ENCODE data around the gene LTBP1. TPM values are rescaled to one million over a fixed set of nuclear protein-coding genes. Genes with fewer than 3 reads are reported as not detected.

LTBP1 gene
- total RNA-seq, 1 donor, result 33.7 TPM

- DNase-seq (ENCODE audit: low read depth), result no peak
- H3K4me3 ChIP-seq (ENCODE audit: low read depth, low read length), result no peak overlapping the region
- TF ChIP-seq, protein P1, sequence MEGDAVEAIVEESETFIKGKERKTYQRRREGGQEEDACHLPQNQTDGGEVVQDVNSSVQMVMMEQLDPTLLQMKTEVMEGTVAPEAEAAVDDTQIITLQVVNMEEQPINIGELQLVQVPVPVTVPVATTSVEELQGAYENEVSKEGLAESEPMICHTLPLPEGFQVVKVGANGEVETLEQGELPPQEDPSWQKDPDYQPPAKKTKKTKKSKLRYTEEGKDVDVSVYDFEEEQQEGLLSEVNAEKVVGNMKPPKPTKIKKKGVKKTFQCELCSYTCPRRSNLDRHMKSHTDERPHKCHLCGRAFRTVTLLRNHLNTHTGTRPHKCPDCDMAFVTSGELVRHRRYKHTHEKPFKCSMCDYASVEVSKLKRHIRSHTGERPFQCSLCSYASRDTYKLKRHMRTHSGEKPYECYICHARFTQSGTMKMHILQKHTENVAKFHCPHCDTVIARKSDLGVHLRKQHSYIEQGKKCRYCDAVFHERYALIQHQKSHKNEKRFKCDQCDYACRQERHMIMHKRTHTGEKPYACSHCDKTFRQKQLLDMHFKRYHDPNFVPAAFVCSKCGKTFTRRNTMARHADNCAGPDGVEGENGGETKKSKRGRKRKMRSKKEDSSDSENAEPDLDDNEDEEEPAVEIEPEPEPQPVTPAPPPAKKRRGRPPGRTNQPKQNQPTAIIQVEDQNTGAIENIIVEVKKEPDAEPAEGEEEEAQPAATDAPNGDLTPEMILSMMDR (IDR thresholded peaks at IDR 0.05; ENCODE audit: insufficient read depth, low read depth, low read length), result no peak
These were observed 62.5 kb downstream of the LTBP1 start for GRCh38 chr2:33009249-33009648.

GRCh38 chr2:33011373-33011772 lies 64.6 kb downstream of the LTBP1 start:
- DNase-seq (ENCODE audit: low read depth), result no peak
- TF ChIP-seq, protein P1 (IDR thresholded peaks at IDR 0.05; ENCODE audit: insufficient read depth, low read depth, low read length), result no peak
- H3K4me3 ChIP-seq (ENCODE audit: low read depth, low read length), result no peak overlapping the region

DNA sequence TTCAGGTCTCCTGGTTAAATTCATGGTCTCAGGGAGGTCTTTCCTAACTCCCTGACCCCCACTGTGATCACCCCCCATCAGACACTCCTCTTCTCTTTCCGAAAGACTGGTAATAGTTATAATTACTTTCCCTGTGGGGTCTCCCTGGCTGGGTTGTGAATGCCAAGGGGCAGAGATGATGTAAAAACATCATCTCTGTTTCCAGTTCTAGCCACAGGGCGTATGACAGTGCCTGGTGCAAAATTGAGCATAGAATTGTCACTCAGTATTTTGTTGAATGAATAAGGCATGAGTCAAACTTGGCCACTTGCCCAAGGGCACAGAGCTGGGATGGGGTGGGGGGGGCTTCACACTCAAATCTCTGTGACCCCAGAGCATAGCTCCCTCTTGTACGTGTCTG lies 65.2 kb downstream of the LTBP1 start:
- TF ChIP-seq, protein P1 (IDR thresholded peaks at IDR 0.05; ENCODE audit: insufficient read depth, low read depth, low read length), result no peak
- DNase-seq (ENCODE audit: low read depth), result no peak

GRCh38 chr2:33013684-33014110 lies 66.9 kb downstream of the LTBP1 start:
- TF ChIP-seq, protein P1 (IDR thresholded peaks at IDR 0.05; ENCODE audit: insufficient read depth, low read depth, low read length), result no peak
- no peak overlapping the region for H3K4me3 ChIP-seq (ENCODE audit: low read depth, low read length)
- peak; percentile 40 for DNase-seq (ENCODE audit: low read depth)

More for the DNA sequence above, 65.2 kb downstream of the LTBP1 start:
- no peak overlapping the region for H3K4me3 ChIP-seq (ENCODE audit: low read depth, low read length)

DNA sequence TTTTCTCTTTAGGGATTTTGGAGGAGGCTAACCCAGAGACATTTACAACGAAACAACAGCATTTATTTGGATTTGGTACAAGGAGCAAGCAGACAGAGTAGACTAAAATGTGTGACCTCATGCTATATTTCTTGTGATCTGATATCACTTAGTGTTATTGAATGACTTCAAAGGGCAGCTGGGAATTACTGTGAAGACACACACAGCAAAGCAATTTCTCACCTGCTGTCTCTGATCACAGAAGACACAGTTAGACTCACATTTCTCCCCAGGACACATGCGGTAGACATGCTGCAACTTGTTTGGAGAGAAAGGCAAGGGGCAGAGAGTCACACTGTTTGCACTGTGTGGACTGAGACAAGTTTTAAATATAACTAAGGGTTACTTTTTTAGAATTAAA lies 67.5 kb downstream of the LTBP1 start:
- DNase-seq (ENCODE audit: low read depth), result no peak
- TF ChIP-seq, protein P1 (IDR thresholded peaks at IDR 0.05; ENCODE audit: insufficient read depth, low read depth, low read length), result no peak
- H3K4me3 ChIP-seq (ENCODE audit: low read depth, low read length), result no peak overlapping the region

GRCh38 chr2:33015421-33016142 lies 68.8 kb downstream of the LTBP1 start:
- H3K4me3 ChIP-seq (ENCODE audit: low read depth, low read length), result no peak overlapping the region
- TF ChIP-seq, protein P1 (IDR thresholded peaks at IDR 0.05; ENCODE audit: insufficient read depth, low read depth, low read length), result no peak
- DNase-seq (ENCODE audit: low read depth), result peak; percentile 79

- TF ChIP-seq, protein P1 (IDR thresholded peaks at IDR 0.05; ENCODE audit: insufficient read depth, low read depth, low read length), result no peak
- H3K4me3 ChIP-seq (ENCODE audit: low read depth, low read length), result no peak overlapping the region
- DNase-seq (ENCODE audit: low read depth), result no peak
These were observed 71.5 kb downstream of the LTBP1 start for GRCh38 chr2:33018271-33018670.
